ENCODE results near the gene TTC27.

TTC27 gene

GRCh38 chr2:32668254-32668653, 40.4 kb downstream of the TTC27 start:
- Histone ChIP-seq H3K9me3 (ENCODE audit: control insufficient read depth, insufficient read depth, low read depth, low read length) (no peaks in the 10 kb centered on the region), H3K4me1 (ENCODE audit: control insufficient read depth, insufficient read depth, low read length) (no peaks in the 10 kb centered on the region), H3K4me3 (ENCODE audit: low read depth, low read length) (no peak overlapping the region), H3K9ac (ENCODE audit: low read length) (no peak overlapping the region), H3K27ac (ENCODE audit: low read depth, low read length) (no peak overlapping the region), H3K36me3 (ENCODE audit: control insufficient read depth, insufficient read depth, low read length) (no peaks in the 10 kb centered on the region; the same call in 1 of the 2 replicates), H3K27me3 (ENCODE audit: control insufficient read depth, insufficient read depth, low read length) (no peaks in the 10 kb centered on the region)

DNA sequence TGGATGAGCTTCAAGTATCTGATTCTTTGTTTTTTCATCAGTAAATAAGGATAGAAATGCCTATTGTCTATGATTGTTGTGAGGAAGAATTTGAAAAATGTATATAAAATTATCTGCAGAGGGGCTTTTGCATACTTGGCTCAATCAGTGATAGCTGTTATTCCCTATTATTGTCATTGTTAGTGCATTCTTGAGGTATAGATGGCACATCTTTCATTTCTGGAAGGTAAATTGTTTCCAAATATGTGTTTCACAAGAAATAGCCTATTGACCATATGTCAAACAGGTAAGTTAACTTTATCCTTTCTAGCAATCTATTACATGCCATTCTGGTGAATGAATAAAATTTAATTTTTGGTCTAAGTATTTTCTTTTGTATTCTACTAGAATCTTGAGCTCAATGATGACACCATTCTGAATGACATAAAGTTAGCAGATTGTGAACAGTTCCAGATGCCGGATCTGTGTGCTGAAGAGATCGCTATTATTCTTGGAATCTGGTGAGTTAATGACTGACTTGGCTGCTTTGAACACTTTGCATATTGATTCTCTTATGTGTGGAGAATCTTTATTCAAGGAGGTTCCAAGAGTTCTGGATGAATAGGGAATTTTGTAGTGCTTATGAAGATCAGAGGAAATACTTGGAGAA, 44.2 kb downstream of the TTC27 start:
- Histone ChIP-seq H3K36me3 (ENCODE audit: control insufficient read depth, insufficient read depth, low read length) (no peaks in the 10 kb centered on the region; the same call in 1 of the 2 replicates), H3K9ac (ENCODE audit: low read length) (no peak overlapping the region), H3K9me3 (ENCODE audit: control insufficient read depth, insufficient read depth, low read depth, low read length) (no peaks in the 10 kb centered on the region), H3K27ac (ENCODE audit: low read depth, low read length) (no peak overlapping the region), H3K4me1 (ENCODE audit: control insufficient read depth, insufficient read depth, low read length) (no peaks in the 10 kb centered on the region), H3K27me3 (ENCODE audit: control insufficient read depth, insufficient read depth, low read length) (no peaks in the 10 kb centered on the region), H3K4me3 (ENCODE audit: low read depth, low read length) (no peak overlapping the region)

GRCh38 chr2:32678825-32679224, 51.0 kb downstream of the TTC27 start:
- H3K27me3 ChIP-seq (ENCODE audit: control insufficient read depth, insufficient read depth, low read length), result no peaks in the 10 kb centered on the region
- H3K4me3 ChIP-seq (ENCODE audit: low read depth, low read length), result no peak overlapping the region
- no peak overlapping the region for H3K9ac ChIP-seq (ENCODE audit: low read length)
- H3K27ac ChIP-seq (ENCODE audit: low read depth, low read length), result no peak overlapping the region
- H3K36me3 ChIP-seq (ENCODE audit: control insufficient read depth, insufficient read depth, low read length), result no peaks in the 10 kb centered on the region
- H3K4me1 ChIP-seq (ENCODE audit: control insufficient read depth, insufficient read depth, low read length), result no peaks in the 10 kb centered on the region
- no peaks in the 10 kb centered on the region for H3K9me3 ChIP-seq (ENCODE audit: control insufficient read depth, insufficient read depth, low read depth, low read length)

- Histone ChIP-seq H3K27me3 (ENCODE audit: control insufficient read depth, insufficient read depth, low read length) (no peaks in the 10 kb centered on the region), H3K4me1 (ENCODE audit: control insufficient read depth, insufficient read depth, low read length) (no peaks in the 10 kb centered on the region), H3K9me3 (ENCODE audit: control insufficient read depth, insufficient read depth, low read depth, low read length) (no peaks in the 10 kb centered on the region), H3K4me3 (ENCODE audit: low read depth, low read length) (no peak overlapping the region), H3K9ac (ENCODE audit: low read length) (no peak overlapping the region), H3K36me3 (ENCODE audit: control insufficient read depth, insufficient read depth, low read length) (no peaks in the 10 kb centered on the region), H3K27ac (ENCODE audit: low read depth, low read length) (no peak overlapping the region)
Observed at GRCh38 chr2:32680942-32681341, 53.1 kb downstream of the TTC27 start.

DNA sequence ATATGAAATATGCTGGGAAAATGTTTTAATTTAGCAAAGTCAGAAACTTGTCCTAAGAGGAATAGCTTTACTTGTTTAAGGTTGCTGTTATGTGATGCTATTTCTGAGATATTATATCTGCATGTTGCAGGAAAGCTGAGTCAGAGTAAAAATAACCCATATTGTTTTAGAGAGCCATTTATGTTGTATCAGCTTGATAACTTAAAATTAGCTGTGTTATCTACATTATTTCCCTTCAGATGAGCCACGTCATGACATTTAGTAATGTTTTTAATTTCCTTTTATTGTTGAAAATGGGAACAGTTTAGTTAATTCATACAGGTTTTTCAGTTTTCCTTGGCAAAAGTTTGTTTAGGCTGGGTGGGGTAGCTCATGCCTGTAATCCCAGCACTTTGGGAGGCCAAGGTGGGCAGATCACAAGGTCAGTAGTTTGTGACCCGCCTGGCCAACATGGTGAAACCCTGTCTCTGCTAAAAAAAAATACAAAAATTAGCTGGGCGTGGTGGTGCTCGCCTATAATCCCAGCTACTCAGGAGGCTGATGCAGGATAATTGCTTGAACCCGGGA, 55.8 kb downstream of the TTC27 start:
- Histone ChIP-seq H3K9me3 (ENCODE audit: control insufficient read depth, insufficient read depth, low read depth, low read length) (no peaks in the 10 kb centered on the region), H3K27ac (ENCODE audit: low read depth, low read length) (no peak overlapping the region), H3K4me1 (ENCODE audit: control insufficient read depth, insufficient read depth, low read length) (no peaks in the 10 kb centered on the region), H3K9ac (ENCODE audit: low read length) (no peak overlapping the region), H3K36me3 (ENCODE audit: control insufficient read depth, insufficient read depth, low read length) (no peaks in the 10 kb centered on the region), H3K27me3 (ENCODE audit: control insufficient read depth, insufficient read depth, low read length) (no peaks in the 10 kb centered on the region), H3K4me3 (ENCODE audit: low read depth, low read length) (no peak overlapping the region)

DNA sequence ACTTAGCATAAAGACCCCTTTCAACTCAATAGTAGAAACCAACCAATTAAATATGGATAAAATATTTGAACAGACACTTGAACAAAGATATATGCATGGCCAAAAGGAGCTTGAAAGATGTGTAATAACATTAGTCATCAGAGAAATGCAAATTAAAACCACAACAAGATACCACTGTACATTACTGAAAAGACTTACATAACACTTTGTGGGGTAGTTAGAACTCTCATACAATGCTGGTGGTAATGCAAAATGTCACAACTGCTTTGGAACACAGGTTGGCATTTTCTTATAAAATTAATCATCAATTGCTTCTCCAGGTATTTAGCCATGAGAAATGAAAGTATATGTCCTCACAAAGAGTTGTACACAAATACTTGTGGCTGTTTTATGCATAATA, 60.7 kb downstream of the TTC27 start:
- Histone ChIP-seq H3K27me3 (ENCODE audit: control insufficient read depth, insufficient read depth, low read length) (no peaks in the 10 kb centered on the region), H3K4me3 (ENCODE audit: low read depth, low read length) (no peak overlapping the region), H3K27ac (ENCODE audit: low read depth, low read length) (no peak overlapping the region), H3K9me3 (ENCODE audit: control insufficient read depth, insufficient read depth, low read depth, low read length) (no peaks in the 10 kb centered on the region), H3K36me3 (ENCODE audit: control insufficient read depth, insufficient read depth, low read length) (no peaks in the 10 kb centered on the region), H3K4me1 (ENCODE audit: control insufficient read depth, insufficient read depth, low read length) (no peaks in the 10 kb centered on the region), H3K9ac (ENCODE audit: low read length) (no peak overlapping the region)

GRCh38 chr2:32691678-32692077, 63.8 kb downstream of the TTC27 start:
- H3K4me1 ChIP-seq (ENCODE audit: control insufficient read depth, insufficient read depth, low read length), result no peaks in the 10 kb centered on the region
- H3K27ac ChIP-seq (ENCODE audit: low read depth, low read length), result no peak overlapping the region
- H3K36me3 ChIP-seq (ENCODE audit: control insufficient read depth, insufficient read depth, low read length), result no peaks in the 10 kb centered on the region
- no peaks in the 10 kb centered on the region for H3K9me3 ChIP-seq (ENCODE audit: control insufficient read depth, insufficient read depth, low read depth, low read length)
- H3K27me3 ChIP-seq (ENCODE audit: control insufficient read depth, insufficient read depth, low read length), result no peaks in the 10 kb centered on the region
- H3K9ac ChIP-seq (ENCODE audit: low read length), result no peak overlapping the region
- no peak overlapping the region for H3K4me3 ChIP-seq (ENCODE audit: low read depth, low read length)

- H3K4me3 ChIP-seq (ENCODE audit: low read depth, low read length), result no peak overlapping the region
- H3K9ac ChIP-seq (ENCODE audit: low read length), result no peak overlapping the region
- H3K9me3 ChIP-seq (ENCODE audit: control insufficient read depth, insufficient read depth, low read depth, low read length), result no peaks in the 10 kb centered on the region
- no peaks in the 10 kb centered on the region for H3K27me3 ChIP-seq (ENCODE audit: control insufficient read depth, insufficient read depth, low read length)
- no peaks in the 10 kb centered on the region for H3K36me3 ChIP-seq (ENCODE audit: control insufficient read depth, insufficient read depth, low read length)
- H3K4me1 ChIP-seq (ENCODE audit: control insufficient read depth, insufficient read depth, low read length), result no peaks in the 10 kb centered on the region
- no peak overlapping the region for H3K27ac ChIP-seq (ENCODE audit: low read depth, low read length)
Observed at GRCh38 chr2:32696439-32696838, 68.6 kb downstream of the TTC27 start.

- Histone ChIP-seq H3K36me3 (ENCODE audit: control insufficient read depth, insufficient read depth, low read length) (no peaks in the 10 kb centered on the region), H3K9ac (ENCODE audit: low read length) (no peak overlapping the region), H3K4me3 (ENCODE audit: low read depth, low read length) (no peak overlapping the region), H3K27ac (ENCODE audit: low read depth, low read length) (no peak overlapping the region), H3K27me3 (ENCODE audit: control insufficient read depth, insufficient read depth, low read length) (no peaks in the 10 kb centered on the region), H3K9me3 (ENCODE audit: control insufficient read depth, insufficient read depth, low read depth, low read length) (no peaks in the 10 kb centered on the region), H3K4me1 (ENCODE audit: control insufficient read depth, insufficient read depth, low read length) (no peaks in the 10 kb centered on the region)
Observed at GRCh38 chr2:32697156-32697555, 69.3 kb downstream of the TTC27 start.

GRCh38 chr2:32699151-32699550, 71.3 kb downstream of the TTC27 start:
- no peak overlapping the region for H3K4me3 ChIP-seq (ENCODE audit: low read depth, low read length)
- no peaks in the 10 kb centered on the region for H3K9me3 ChIP-seq (ENCODE audit: control insufficient read depth, insufficient read depth, low read depth, low read length)
- no peaks in the 10 kb centered on the region for H3K27me3 ChIP-seq (ENCODE audit: control insufficient read depth, insufficient read depth, low read length)
- H3K4me1 ChIP-seq (ENCODE audit: control insufficient read depth, insufficient read depth, low read length), result no peaks in the 10 kb centered on the region
- peaks cover 4% of the 10 kb centered on the region; the same call in 1 of the 2 replicates for H3K36me3 ChIP-seq (ENCODE audit: control insufficient read depth, insufficient read depth, low read length)
- H3K27ac ChIP-seq (ENCODE audit: low read depth, low read length), result no peak overlapping the region
- no peak overlapping the region for H3K9ac ChIP-seq (ENCODE audit: low read length)

DNA sequence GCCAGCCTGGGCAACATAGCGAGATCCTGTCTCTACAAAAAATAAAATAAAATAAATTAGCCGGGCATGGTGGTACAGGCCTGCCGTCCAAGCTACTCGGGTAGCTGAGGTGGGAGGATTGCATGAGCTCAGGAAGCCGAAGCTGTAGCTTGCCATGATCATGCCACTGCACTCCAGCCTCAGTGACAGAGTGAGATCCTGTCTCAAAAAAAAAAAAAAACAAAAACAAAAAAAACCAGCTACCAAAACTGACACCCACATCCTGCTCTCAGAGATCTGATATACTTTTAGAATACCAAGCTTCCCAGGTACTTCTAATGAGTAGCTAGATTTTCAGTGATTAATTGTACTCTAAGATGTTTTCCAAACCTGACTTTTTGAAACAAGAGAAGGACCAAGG, 74.0 kb downstream of the TTC27 start:
- H3K9ac ChIP-seq (ENCODE audit: low read length), result no peak overlapping the region
- peaks cover 4% of the 10 kb centered on the region; the same call in 1 of the 2 replicates for H3K36me3 ChIP-seq (ENCODE audit: control insufficient read depth, insufficient read depth, low read length)
- no peaks in the 10 kb centered on the region for H3K4me1 ChIP-seq (ENCODE audit: control insufficient read depth, insufficient read depth, low read length)
- no peaks in the 10 kb centered on the region for H3K27me3 ChIP-seq (ENCODE audit: control insufficient read depth, insufficient read depth, low read length)
- H3K9me3 ChIP-seq (ENCODE audit: control insufficient read depth, insufficient read depth, low read depth, low read length), result no peaks in the 10 kb centered on the region
- no peak overlapping the region for H3K4me3 ChIP-seq (ENCODE audit: low read depth, low read length)
- H3K27ac ChIP-seq (ENCODE audit: low read depth, low read length), result no peak overlapping the region

Data from HUES6 (cell line).